Astrocyte (in vitro differentiated cells and primary cell): ENCODE data around the gene PDGFC. TPM values are rescaled to one million over a fixed set of nuclear protein-coding genes. Genes with fewer than 3 reads are reported as not detected.
A peak's percentile ranks its signal among the peaks of the same experiment; 100 is the strongest.

Experiments
- DNase-seq: peaks from one replicate; pipeline ENCODE4 v3.0.0-alpha.2; 2010; ENCODE audit warnings: low read depth
- FAIRE-seq: peaks from 2 replicates; lab custom pipeline; 2011; peaks lifted over from hg19 to GRCh38; lab: Jason Lieb, UNC
- H2AFZ ChIP-seq: 2 replicates; pipeline ENCODE4 v1.6.0; 2012; ENCODE audit warnings: low read depth, low read length, inconsistent platforms
- H3K27ac ChIP-seq: 2 replicates; pipeline ENCODE4 v1.5.1; 2011; ENCODE audit warnings: low read depth, low read length, inconsistent platforms
- H3K27me3 ChIP-seq: 2 replicates; pipeline ENCODE4 v1.6.0; 2011; ENCODE audit warnings: low read length, inconsistent platforms; ENCODE audit not compliant: insufficient read depth
- H3K36me3 ChIP-seq: 2 replicates; pipeline ENCODE4 v1.5.1; 2011; ENCODE audit warnings: low read length, inconsistent platforms; ENCODE audit not compliant: insufficient read depth
- H3K4me1 ChIP-seq: 2 replicates; pipeline ENCODE4 v1.5.1; 2011; ENCODE audit warnings: low read length, inconsistent platforms; ENCODE audit not compliant: insufficient read depth
- H3K4me2 ChIP-seq: 2 replicates; pipeline ENCODE4 v1.6.0; 2012; ENCODE audit warnings: low read length, inconsistent platforms
- H3K4me3 ChIP-seq: 2 replicates; pipeline ENCODE4 v1.5.1; 2011; ENCODE audit warnings: low read depth, mild to moderate bottlenecking, low read length, inconsistent platforms; ENCODE audit not compliant: insufficient read depth
- H3K79me2 ChIP-seq: 2 replicates; pipeline ENCODE4 v1.6.0; 2012; ENCODE audit warnings: mild to moderate bottlenecking, low read length, inconsistent platforms; ENCODE audit not compliant: insufficient read depth
- H3K9ac ChIP-seq: 2 replicates; pipeline ENCODE4 v1.6.0; 2012; ENCODE audit warnings: mild to moderate bottlenecking, low read length, inconsistent platforms
- H3K9me3 ChIP-seq: 2 replicates; pipeline ENCODE4 v1.5.1; 2012; ENCODE audit warnings: low read depth, mild to moderate bottlenecking, low read length, inconsistent platforms; ENCODE audit not compliant: insufficient read depth
- H4K20me1 ChIP-seq: 2 replicates; pipeline ENCODE4 v1.6.0; 2012; ENCODE audit warnings: low read length, inconsistent platforms; ENCODE audit not compliant: insufficient read depth
- H3K27ac Mint-ChIP-seq: one replicate; pipeline ENCODE4 v1.8.0; 2021; ENCODE audit warnings: mild to moderate bottlenecking, mixed read lengths; ENCODE audit not compliant: unreplicated experiment
- H3K27me3 Mint-ChIP-seq: one replicate; pipeline ENCODE4 v1.8.0; 2021; ENCODE audit warnings: low read depth, mixed read lengths; ENCODE audit not compliant: unreplicated experiment
- H3K36me3 Mint-ChIP-seq: one replicate; pipeline ENCODE4 v1.8.0; 2021; ENCODE audit warnings: low read depth, mixed read lengths; ENCODE audit not compliant: unreplicated experiment
- H3K4me1 Mint-ChIP-seq: one replicate; pipeline ENCODE4 v1.8.0; 2021; ENCODE audit warnings: low read depth, mixed read lengths; ENCODE audit not compliant: unreplicated experiment
- H3K4me3 Mint-ChIP-seq: one replicate; pipeline ENCODE4 v1.8.0; 2021; ENCODE audit warnings: mild to moderate bottlenecking, moderate library complexity, mixed read lengths; ENCODE audit not compliant: unreplicated experiment
- H3K9me3 Mint-ChIP-seq: one replicate; pipeline ENCODE4 v1.8.0; 2021; ENCODE audit warnings: mild to moderate bottlenecking, mixed read lengths; ENCODE audit not compliant: unreplicated experiment
- EZH2 ChIP-seq: IDR thresholded peaks from 2 replicates; pipeline ENCODE4 v1.6.1; 2012; ENCODE audit warnings: mild to moderate bottlenecking, low read length, inconsistent platforms; ENCODE audit not compliant: insufficient read depth
- total RNA-seq: library from RNA; stranded (reverse); gene quantifications from 2 replicates; pipeline ENCODE4 v1.2.1, GENCODE V29; 2021
- TF ChIP-seq, protein P1 (sequence below): IDR thresholded peaks from 2 replicates; pipeline ENCODE4 v1.5.1; 2011; ENCODE audit warnings: low read depth, mild to moderate bottlenecking, inconsistent platforms, low read length, moderate library complexity; ENCODE audit not compliant: insufficient read depth

Gene PDGFC
- total RNA-seq, 1 donor from 2014 or later = 167 TPM

DNA sequence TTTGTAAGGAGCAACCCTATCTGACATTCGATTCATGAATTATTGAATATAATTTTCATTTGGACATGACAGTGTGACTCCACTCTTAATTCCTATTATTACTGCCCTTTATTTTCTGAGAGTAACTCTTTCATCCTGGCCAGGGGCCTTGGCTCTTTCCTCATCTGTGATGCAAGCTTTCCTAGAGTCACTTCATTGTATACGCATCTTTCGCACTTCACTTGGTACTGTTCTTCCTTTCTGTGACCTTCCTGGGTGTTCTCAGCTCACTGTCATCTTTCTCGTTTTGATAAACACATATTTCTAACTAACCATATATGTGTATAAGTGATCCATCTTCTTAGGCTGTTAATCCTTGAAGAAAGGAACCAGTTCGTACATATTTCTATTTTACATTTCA lies 160.3 kb downstream of the PDGFC start:
- Histone ChIP-seq H4K20me1 (peaks cover 18% of the 10 kb centered on the region), H3K4me2 (no peak overlapping the region), H3K27me3 (no peaks in the 10 kb centered on the region), H3K4me1 (no peaks in the 10 kb centered on the region), H3K9ac (no peak overlapping the region), H3K4me3 (no peak overlapping the region), H2AFZ (no peak overlapping the region), H3K9me3 (no peaks in the 10 kb centered on the region), H3K27ac (no peak overlapping the region), H3K79me2 (peaks cover 60% of the 10 kb centered on the region), H3K36me3 (no peaks in the 10 kb centered on the region)
- H3K4me3 Mint-ChIP-seq = no peak overlapping the region
- DNase-seq = no peak
- no peak for TF ChIP-seq EZH2
- TF ChIP-seq, protein P1, sequence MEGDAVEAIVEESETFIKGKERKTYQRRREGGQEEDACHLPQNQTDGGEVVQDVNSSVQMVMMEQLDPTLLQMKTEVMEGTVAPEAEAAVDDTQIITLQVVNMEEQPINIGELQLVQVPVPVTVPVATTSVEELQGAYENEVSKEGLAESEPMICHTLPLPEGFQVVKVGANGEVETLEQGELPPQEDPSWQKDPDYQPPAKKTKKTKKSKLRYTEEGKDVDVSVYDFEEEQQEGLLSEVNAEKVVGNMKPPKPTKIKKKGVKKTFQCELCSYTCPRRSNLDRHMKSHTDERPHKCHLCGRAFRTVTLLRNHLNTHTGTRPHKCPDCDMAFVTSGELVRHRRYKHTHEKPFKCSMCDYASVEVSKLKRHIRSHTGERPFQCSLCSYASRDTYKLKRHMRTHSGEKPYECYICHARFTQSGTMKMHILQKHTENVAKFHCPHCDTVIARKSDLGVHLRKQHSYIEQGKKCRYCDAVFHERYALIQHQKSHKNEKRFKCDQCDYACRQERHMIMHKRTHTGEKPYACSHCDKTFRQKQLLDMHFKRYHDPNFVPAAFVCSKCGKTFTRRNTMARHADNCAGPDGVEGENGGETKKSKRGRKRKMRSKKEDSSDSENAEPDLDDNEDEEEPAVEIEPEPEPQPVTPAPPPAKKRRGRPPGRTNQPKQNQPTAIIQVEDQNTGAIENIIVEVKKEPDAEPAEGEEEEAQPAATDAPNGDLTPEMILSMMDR = no peak
- no peak overlapping the region for H3K27ac Mint-ChIP-seq
- no peaks in the 10 kb centered on the region for H3K9me3 Mint-ChIP-seq
- FAIRE-seq = peak; percentile 17
- peaks cover 2% of the 10 kb centered on the region for H3K36me3 Mint-ChIP-seq
- H3K4me1 Mint-ChIP-seq = peaks cover 18% of the 10 kb centered on the region
- no peaks in the 10 kb centered on the region for H3K27me3 Mint-ChIP-seq

DNA sequence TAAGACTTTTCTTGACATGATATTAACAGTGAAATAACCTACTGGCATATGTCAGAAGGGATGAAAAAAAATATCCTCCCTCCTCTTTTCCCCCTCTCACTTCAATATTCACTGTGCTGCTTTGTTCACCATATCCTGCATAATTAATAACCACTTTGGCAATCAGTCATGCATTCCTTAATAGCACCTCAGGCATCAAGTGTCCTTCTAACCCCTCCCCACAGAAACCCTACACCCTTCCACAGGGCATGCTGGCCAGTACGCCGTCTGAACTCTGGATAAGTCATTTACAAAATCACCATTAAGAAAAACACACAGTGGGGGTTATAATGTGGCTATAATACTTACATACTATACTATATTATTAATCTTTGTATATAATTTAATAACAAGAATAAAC lies 165.9 kb downstream of the PDGFC start:
- no peaks in the 10 kb centered on the region for H3K4me1 ChIP-seq
- no peaks in the 10 kb centered on the region for H3K36me3 ChIP-seq
- no peak for FAIRE-seq
- H3K4me1 Mint-ChIP-seq = peaks cover 11% of the 10 kb centered on the region
- H3K79me2 ChIP-seq = peaks cover 15% of the 10 kb centered on the region
- H3K4me3 Mint-ChIP-seq = no peak overlapping the region
- no peak overlapping the region for H3K27ac ChIP-seq
- no peak overlapping the region for H3K4me2 ChIP-seq
- no peaks in the 10 kb centered on the region for H3K27me3 Mint-ChIP-seq
- peak overlapping the region; percentile 50 for H3K27ac Mint-ChIP-seq
- DNase-seq = peak; percentile 53
- H3K9me3 ChIP-seq = no peaks in the 10 kb centered on the region
- no peak overlapping the region for H2AFZ ChIP-seq
- TF ChIP-seq, protein P1 = no peak
- TF ChIP-seq EZH2 = no peak
- no peaks in the 10 kb centered on the region for H4K20me1 ChIP-seq
- H3K27me3 ChIP-seq = no peaks in the 10 kb centered on the region
- no peaks in the 10 kb centered on the region for H3K9me3 Mint-ChIP-seq
- no peak overlapping the region for H3K4me3 ChIP-seq
- H3K36me3 Mint-ChIP-seq = no peaks in the 10 kb centered on the region
- H3K9ac ChIP-seq = no peak overlapping the region

DNA sequence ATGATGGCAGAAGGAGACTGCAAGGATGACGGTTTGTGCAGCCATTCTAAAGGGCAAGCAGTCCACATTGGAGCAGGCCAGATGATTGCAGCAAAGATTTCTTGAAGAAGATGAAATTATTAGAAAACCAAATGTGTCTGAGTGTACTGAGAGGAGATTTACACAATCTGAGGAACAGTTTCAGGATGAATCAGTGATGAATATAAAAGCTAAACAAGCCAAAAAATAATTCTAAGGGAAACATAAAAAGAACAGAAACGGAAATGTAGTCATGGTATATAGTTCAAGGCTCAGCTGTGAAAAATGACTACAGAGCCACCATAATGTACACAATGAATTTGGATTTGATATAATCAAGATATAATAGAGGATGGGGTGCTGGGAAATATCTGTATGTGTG lies 168.5 kb downstream of the PDGFC start:
- Mint-ChIP-seq H3K4me3 (no peak overlapping the region), H3K27me3 (no peaks in the 10 kb centered on the region), H3K4me1 (peaks cover 29% of the 10 kb centered on the region), H3K27ac (no peak overlapping the region), H3K36me3 (no peaks in the 10 kb centered on the region), H3K9me3 (no peaks in the 10 kb centered on the region)
- peaks cover 5% of the 10 kb centered on the region for H3K79me2 ChIP-seq
- DNase-seq (peak; percentile 9), FAIRE-seq (peak; percentile 82)
- TF ChIP-seq, protein P1 = no peak
- no peak for TF ChIP-seq EZH2
- H4K20me1 ChIP-seq = no peaks in the 10 kb centered on the region
- H3K27ac ChIP-seq = no peak overlapping the region
- H3K9me3 ChIP-seq = no peaks in the 10 kb centered on the region
- H3K4me3 ChIP-seq = no peak overlapping the region
- no peak overlapping the region for H3K4me2 ChIP-seq
- peaks cover 14% of the 10 kb centered on the region for H3K4me1 ChIP-seq
- H3K9ac ChIP-seq = no peak overlapping the region
- no peaks in the 10 kb centered on the region for H3K27me3 ChIP-seq
- no peaks in the 10 kb centered on the region for H3K36me3 ChIP-seq
- H2AFZ ChIP-seq = no peak overlapping the region
